Endothelial cell of umbilical vein (primary cell): ENCODE results near the gene TTC27.

Experiments used
- CTCF ChIP-seq, 2 donors: IDR thresholded peaks; 1 replicate in 1 of 2; 2 replicates in 1 of 2; pipeline ENCODE4 v1.5.1; 2011; ENCODE audit warnings: low read length in 2 of 2, mild to moderate bottlenecking in 2 of 2, moderate library complexity in 2 of 2, control low read depth in 1 of 2, inconsistent platforms in 1 of 2, low read depth in 1 of 2; ENCODE audit not compliant: insufficient read depth in 1 of 2; ENCODE audit errors: extremely low read depth in 1 of 2
- MYC ChIP-seq: IDR thresholded peaks from one replicate; pipeline ENCODE4 v1.6.1; 2011; ENCODE audit warnings: mild to moderate bottlenecking, low read depth, low read length
- POLR2A ChIP-seq: IDR thresholded peaks from 2 replicates; pipeline ENCODE4 v1.6.1; 2012; ENCODE audit warnings: low read depth, mild to moderate bottlenecking, control low read depth, low read length
- POLR2AphosphoS5 ChIP-seq: IDR thresholded peaks from 2 replicates; pipeline ENCODE4 v1.6.1; 2012; ENCODE audit warnings: low read depth, mild to moderate bottlenecking, control low read depth, low read length, moderate library complexity; ENCODE audit not compliant: insufficient read depth

GRCh38 chr2:32851777-32852439 is 224.1 kb downstream of the TTC27 start:
- TF ChIP-seq CTCF (IDR thresholded peaks at IDR 0.05; ENCODE audit: extremely low read depth in 1 of 2, insufficient read depth in 1 of 2, low read depth in 1 of 2, low read length in 2 of 2) (no peak), POLR2AphosphoS5 (no peak), POLR2A (no peak), MYC (no peak)
